Ovary (tissue), 9 donors: Measurements from ENCODE around the gene TMEM143. TPM values are rescaled to one million over a fixed set of nuclear protein-coding genes. Genes with fewer than 3 reads are reported as not detected.
"Not testable (repeated sequence)": the region's sequence is repeated elsewhere in the genome, so short reads cannot be mapped to it uniquely, and the experiment has no call there.

Experiments
- DNase-seq, 5 donors: peaks; one replicate each; pipeline ENCODE4 v3.0.0-alpha.2; 2019 to 2020
- H3K27ac ChIP-seq, 2 donors: fragments of 200-600 bp; one replicate each; pipeline versions ENCODE4 v1.5.1 to v1.8.0; 2019 to 2022
- H3K27me3 ChIP-seq: fragments of 200-600 bp; one replicate; pipeline ENCODE4 v1.8.0; 2022
- H3K36me3 ChIP-seq: fragments of 200-600 bp; sonication (generic); one replicate; pipeline ENCODE4 v1.5.1; 2019
- H3K4me1 ChIP-seq: one replicate; pipeline ENCODE4 v1.8.1; 2013; ENCODE audit warnings: mild to moderate bottlenecking, moderate library complexity; ENCODE audit not compliant: insufficient read depth
- H3K4me3 ChIP-seq: fragments of 200-600 bp; sonication (generic); one replicate; pipeline ENCODE4 v1.5.1; 2017
- H3K9me3 ChIP-seq, 2 donors: fragments of 200-600 bp in 1 of 2; sonication (generic) in 1 of 2; one replicate each; pipeline versions ENCODE4 v1.5.1 to v1.8.1; 2013 to 2019; ENCODE audit warnings: mild to moderate bottlenecking in 1 of 2, moderate library complexity in 1 of 2
- EP300 ChIP-seq: sonication (generic); formaldehyde crosslinking; IDR thresholded peaks from one replicate; pipeline ENCODE4 v1.6.1; 2017; ENCODE audit warnings: antibody characterized with exemption
- POLR2A ChIP-seq: fragments of 450-650 bp; IDR thresholded peaks from one replicate; pipeline ENCODE4 v1.6.1; 2017; ENCODE audit warnings: antibody characterized with exemption, mild to moderate bottlenecking, moderate library complexity
- WGBS, 3 donors: extraction: QIAGEN DNeasy Blood & Tissue Kit in 1 of 3; methylation state at CpG; one replicate each; pipeline versions ENCODE4 v1.1.5 to v1.1.7; 2013 to 2017; 5-methylcytosine and 5-hydroxymethylcytosine counted together
- intact Hi-C, 4 donors: fragments of 100-400 bp; cut with DNase I; formaldehyde crosslinking; loops; one replicate each; pipeline versions ENCODE4 v1.11.0 to v1.15.1; 2022 to 2023
- polyA plus RNA-seq, 2 donors: library from polyadenylated mRNA; stranded (reverse); fragments of 200-250 nt in 1 of 2; fragments of 350-450 nt in 1 of 2; fragmentation: Illumina TruSeq in 1 of 2; extraction: RNeasy Lipid Tissue Mini Kit (QIAGEN cat#74804) in 1 of 2; gene quantifications; one replicate each; pipeline ENCODE4 v1.2.3, GENCODE V29; 2013 to 2014
- total RNA-seq, 7 donors: library from RNA; depleted of rRNA in 2 of 7; stranded (reverse); fragments of >200 nt in 2 of 7; fragmentation: NEBNext Ultra II Directional in 3 of 7; extraction: Animal tissue kit (Norgen Biotek cat#: 25700) in 3 of 7; gene quantifications; one replicate each; pipeline versions ENCODE4 v1.1.0 to v1.2.4, GENCODE V29; 2016 to 2023
- TF ChIP-seq, protein P1 (sequence below), 3 donors: fragments of 450-650 bp in 2 of 3; fragments of 200-600 bp in 1 of 3; IDR thresholded peaks; one replicate each; pipeline versions ENCODE4 v1.5.1 to v1.8.0; 2016 to 2022; ENCODE audit warnings: antibody characterized with exemption in 3 of 3, mild to moderate bottlenecking in 1 of 3
- donor health status: DM: no; HTN: no; CAD: no; lungs with moderate emphysema.
- donor health status: DM: no; HTN: no; CAD: no.
- donor health status: Bipolar disorder and iron deficiency.
- donor health status: DM: yes; HTN: yes; CAD: no.
- donor health status: DM: no; HTN: no; CAD: no.
- donor health status: DM: yes; HTN: yes; CAD: no.

The TMEM143 gene
- total and polyA plus RNA-seq, 9 donors: 3.3 to 9.7 (median 6.9) TPM

DNA sequence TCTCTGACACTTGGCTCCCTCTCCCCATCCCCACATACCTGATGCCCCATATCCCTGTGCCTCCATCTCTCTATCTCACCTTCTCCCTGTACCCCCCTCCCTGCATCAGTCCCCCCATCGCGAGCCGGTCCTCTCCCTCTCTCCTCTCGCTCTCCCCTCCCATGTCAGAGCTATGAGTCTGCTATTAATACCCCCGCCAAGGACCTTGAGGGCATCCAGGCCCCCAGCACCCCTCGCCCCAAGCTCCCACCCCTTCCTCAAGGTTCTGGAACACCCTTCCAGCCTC, 31.4 kb upstream of the TMEM143 start:
- WGBS, 3 donors: 2 to 9% (median 2%) methylated on average over 6 of the region's 6 CpGs
- peaks cover 9% of the 10 kb centered on the region for H3K4me1 ChIP-seq
- no peak for DNase-seq
- peaks cover 2% of the 10 kb centered on the region for H3K27me3 ChIP-seq
- no peak overlapping the region for H3K4me3 ChIP-seq
- no peak for TF ChIP-seq POLR2A
- H3K9me3 ChIP-seq: no peaks in the 10 kb centered on the region
- H3K36me3 ChIP-seq: no peaks in the 10 kb centered on the region
- H3K27ac ChIP-seq: no peak overlapping the region
- intact Hi-C loops: no loop called here

DNA sequence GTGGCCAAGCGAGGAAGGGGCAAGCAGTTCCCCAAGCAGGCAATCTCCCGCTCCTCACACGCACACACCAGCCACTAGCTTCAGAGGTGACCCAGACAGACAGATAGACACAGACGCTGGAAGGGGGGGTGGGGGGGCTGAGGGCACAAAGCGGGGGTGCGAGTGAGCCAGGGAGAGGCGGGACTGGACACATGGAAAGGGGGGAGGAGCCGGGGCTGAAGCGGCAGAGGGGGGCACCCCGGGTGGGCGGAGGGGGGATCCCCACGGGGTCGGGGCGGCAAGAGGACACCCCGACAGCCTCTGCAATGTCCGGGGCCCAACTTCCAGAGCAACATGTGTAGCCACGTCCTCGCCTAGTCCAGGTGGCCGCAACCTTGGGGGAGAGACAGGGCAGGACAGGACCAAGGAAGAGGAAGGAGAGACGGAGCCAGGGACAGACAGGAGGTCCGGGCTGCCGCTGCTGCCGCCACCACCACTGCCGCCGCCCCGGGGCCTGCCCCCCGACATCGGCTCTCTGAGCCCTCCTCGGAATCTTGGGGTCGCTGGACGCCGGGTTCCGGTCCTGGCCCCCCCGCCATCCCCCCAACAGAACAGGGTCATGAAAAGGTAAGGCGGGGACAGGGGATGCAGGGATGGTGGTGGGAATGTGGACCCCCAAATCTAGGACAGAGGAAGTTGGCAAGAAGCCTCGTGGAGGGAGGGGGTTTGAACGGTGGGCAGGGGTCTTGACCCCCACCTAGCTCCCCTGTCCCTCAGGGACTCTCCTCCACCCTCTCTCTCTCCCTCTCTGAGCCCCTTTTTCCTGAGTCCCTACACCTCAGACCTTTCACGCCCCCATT, 30.8 kb upstream of the TMEM143 start:
- 2 to 3% (median 3%) methylated on average over 38 of the region's 38 CpGs for WGBS, 3 donors
- TF ChIP-seq, protein P1, sequence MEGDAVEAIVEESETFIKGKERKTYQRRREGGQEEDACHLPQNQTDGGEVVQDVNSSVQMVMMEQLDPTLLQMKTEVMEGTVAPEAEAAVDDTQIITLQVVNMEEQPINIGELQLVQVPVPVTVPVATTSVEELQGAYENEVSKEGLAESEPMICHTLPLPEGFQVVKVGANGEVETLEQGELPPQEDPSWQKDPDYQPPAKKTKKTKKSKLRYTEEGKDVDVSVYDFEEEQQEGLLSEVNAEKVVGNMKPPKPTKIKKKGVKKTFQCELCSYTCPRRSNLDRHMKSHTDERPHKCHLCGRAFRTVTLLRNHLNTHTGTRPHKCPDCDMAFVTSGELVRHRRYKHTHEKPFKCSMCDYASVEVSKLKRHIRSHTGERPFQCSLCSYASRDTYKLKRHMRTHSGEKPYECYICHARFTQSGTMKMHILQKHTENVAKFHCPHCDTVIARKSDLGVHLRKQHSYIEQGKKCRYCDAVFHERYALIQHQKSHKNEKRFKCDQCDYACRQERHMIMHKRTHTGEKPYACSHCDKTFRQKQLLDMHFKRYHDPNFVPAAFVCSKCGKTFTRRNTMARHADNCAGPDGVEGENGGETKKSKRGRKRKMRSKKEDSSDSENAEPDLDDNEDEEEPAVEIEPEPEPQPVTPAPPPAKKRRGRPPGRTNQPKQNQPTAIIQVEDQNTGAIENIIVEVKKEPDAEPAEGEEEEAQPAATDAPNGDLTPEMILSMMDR (IDR thresholded peaks at IDR 0.05): no peak
- TF ChIP-seq POLR2A: no peak
- no peak for TF ChIP-seq EP300
- H3K27me3 ChIP-seq: peaks cover 2% of the 10 kb centered on the region
- no peak overlapping the region for H3K27ac ChIP-seq
- no peaks in the 10 kb centered on the region for H3K9me3 ChIP-seq
- intact Hi-C loops: no loop called here
- H3K4me1 ChIP-seq: peaks cover 12% of the 10 kb centered on the region
- H3K4me3 ChIP-seq: no peak overlapping the region
- no peak for DNase-seq
- no peaks in the 10 kb centered on the region for H3K36me3 ChIP-seq

DNA sequence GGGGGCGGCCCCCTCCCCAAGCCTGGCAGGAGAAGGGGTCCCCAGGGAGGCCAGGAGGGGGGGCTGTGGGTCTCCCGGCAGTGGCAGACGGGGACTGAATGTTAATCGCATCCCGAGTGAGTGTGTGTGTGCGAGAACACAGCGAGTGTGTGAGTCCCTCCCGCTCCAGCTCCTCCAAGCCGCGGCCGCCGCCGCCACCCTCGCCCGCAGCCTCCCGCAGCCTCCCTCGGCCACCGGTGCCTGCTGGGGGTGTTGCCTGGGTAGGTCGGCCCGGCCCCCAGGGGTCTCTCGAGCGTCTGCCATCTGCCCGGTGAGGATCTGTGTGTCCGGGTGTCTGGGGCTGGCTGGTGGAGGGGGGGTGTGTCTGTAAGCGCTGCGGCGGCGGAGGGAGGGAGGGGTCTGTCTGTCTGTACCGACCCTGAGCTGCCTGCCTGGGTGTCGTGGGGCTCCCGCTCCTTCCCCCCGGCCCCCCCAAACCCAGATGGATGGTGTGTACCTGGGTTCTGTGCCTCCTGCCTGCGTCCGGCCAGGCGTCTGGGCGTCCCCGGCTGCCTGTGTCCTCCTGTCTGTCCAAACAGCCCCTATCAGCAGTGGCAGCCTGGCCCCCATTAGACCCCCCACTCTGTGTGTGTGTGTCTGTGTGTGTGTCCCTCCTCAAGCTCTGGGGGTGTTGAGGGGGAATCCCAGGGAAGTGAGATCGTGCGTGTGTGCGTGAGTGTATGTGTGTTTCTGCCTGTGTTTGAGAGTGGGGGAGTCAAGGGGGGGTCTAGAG, 30.0 kb upstream of the TMEM143 start, which contains the start of gene GRIN2D:
TSS of gene GRIN2D (plus strand) at position 110 of the 772 bp plus-strand sequence. CDS start 4,725 bp downstream, outside the sequence.
- TF ChIP-seq POLR2A (no peak), EP300 (no peak)
- TF ChIP-seq, protein P1 (IDR thresholded peaks at IDR 0.05): no peak
- peak in 1 of 5 donors; percentile 51 for DNase-seq
- Histone ChIP-seq H3K4me3 (no peak within 1 kb of the TSS), H3K27me3 (peaks cover 2% of the 10 kb centered on the region), H3K9me3 (no peaks in the 10 kb centered on the region), H3K27ac (no peak within 1 kb of the TSS), H3K36me3 (no peaks in the 10 kb centered on the region), H3K4me1 (peaks cover 12% of the 10 kb centered on the region)
- 1 to 2% (median 2%) methylated on average over 23 to 40 of the region's 40 CpGs for WGBS, 3 donors
- intact Hi-C loops: no loop called here

DNA sequence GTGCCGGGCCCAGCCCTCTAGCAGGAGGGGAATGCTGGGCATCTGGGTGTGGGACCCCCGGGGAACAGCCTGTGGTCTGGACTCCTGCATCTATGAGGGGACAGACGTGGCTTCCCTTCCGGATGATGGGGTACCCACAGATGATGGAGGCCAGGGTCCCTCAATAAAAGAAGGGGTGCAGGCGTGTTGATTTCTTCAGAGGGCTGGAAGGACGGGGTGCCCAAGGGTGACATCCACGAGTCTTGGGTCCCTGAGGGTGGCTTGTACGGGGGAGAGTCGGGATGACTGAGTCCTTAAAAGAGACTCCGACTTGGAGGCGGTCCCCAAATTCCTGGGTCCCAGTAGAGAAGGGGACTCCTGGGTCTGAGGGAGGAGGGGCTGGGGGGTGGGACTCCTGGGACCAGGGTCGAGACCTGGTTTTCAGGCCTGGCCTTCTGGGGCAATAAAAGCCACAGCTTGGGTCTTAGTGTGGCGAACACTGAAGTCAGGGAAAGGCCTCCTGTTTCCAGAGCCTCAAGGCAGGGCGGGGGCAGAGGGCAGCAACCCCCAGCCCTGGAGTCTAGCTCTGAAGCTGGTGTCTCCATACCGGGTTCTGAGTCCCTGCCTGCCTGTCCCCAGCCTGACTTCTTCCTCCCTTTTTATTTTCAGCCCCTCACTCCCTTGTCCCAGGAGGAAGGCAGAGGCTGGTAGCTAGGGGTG, 29.3 kb upstream of the TMEM143 start:
- no peaks in the 10 kb centered on the region for H3K36me3 ChIP-seq
- H3K4me3 ChIP-seq: no peak overlapping the region
- H3K4me1 ChIP-seq: peaks cover 9% of the 10 kb centered on the region
- intact Hi-C loops: no loop called here
- no peaks in the 10 kb centered on the region for H3K9me3 ChIP-seq
- WGBS, 3 donors: 78 to 84% (median 82%) methylated on average over 15 of the region's 15 CpGs
- H3K27ac ChIP-seq: no peak overlapping the region
- TF ChIP-seq POLR2A (no peak), EP300 (no peak)
- TF ChIP-seq, protein P1 (IDR thresholded peaks at IDR 0.05): no peak
- no peak for DNase-seq
- peaks cover 2% of the 10 kb centered on the region for H3K27me3 ChIP-seq

DNA sequence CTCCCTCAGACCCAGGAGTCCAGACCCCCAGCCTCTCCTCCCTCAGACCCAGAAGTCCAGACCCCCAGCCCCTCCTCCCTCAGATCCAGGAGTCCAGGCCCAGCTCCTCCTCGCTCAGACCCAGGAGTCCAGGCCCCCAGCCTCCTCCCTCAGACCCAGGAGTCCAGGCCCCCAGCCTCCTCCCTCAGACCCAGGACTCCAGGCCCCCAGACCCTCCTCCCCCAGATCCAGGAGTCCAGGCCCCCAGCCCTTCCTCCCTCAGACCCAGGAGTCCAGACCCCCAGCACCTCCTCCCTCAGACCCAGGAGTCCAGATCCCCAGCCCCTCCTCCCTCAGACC, 28.2 kb upstream of the TMEM143 start:
- H3K27ac ChIP-seq, H3K27me3 ChIP-seq, intact Hi-C loops: not testable (repeated sequence)

More for the DNA sequence above, 28.2 kb upstream of the TMEM143 start:
- not testable (repeated sequence) for H3K4me3 ChIP-seq, H3K4me1 ChIP-seq, H3K36me3 ChIP-seq, H3K9me3 ChIP-seq, DNase-seq
- 43 to 62% (median 56%) methylated on average over 1 of the region's 1 CpG for WGBS, 3 donors
